ENCODE data around the gene ANTXR2. TPM values are rescaled to one million over a fixed set of nuclear protein-coding genes. Genes with fewer than 3 reads are reported as not detected.

The ANTXR2 gene
- total RNA-seq, 2 experiments from 2014 or later, result 15.3 to 16.7 TPM

- TF ChIP-seq CTCF (IDR thresholded peaks at IDR 0.05), result no peak
- Mint-ChIP-seq H3K4me1 (ENCODE audit: low read depth) (peaks cover 34% of the 10 kb centered on the region), H3K27ac (no peak overlapping the region), H3K27me3 (no peaks in the 10 kb centered on the region), H3K36me3 (ENCODE audit: low read depth) (peaks cover 77% of the 10 kb centered on the region), H3K4me3 (no peak overlapping the region), H3K9me3 (no peaks in the 10 kb centered on the region)
- peaks cover 6% of the 10 kb centered on the region for H3K4me1 ChIP-seq (ENCODE audit: insufficient read depth, low read length)
- ChIA-PET CTCF (interaction anchor here (1.2 kb wide), 1 partner anchor 25 kb away, joined by 3 read pairs; no protein-coding TSS in a partner anchor), POLR2A (interaction anchor here (0.9 kb wide), 1 partner anchor 73 kb away, joined by 4 read pairs; no protein-coding TSS in a partner anchor)
- H3K27me3 ChIP-seq (ENCODE audit: control insufficient read depth in 1 of 2, insufficient read depth in 2 of 2, low read length in 2 of 2), result no peaks in the 10 kb centered on the region
- no peak overlapping the region for H3K4me3 ChIP-seq (ENCODE audit: low read length)
- DNase-seq (no peak), ATAC-seq (ENCODE audit: poor library complexity) (no peak)
- intact Hi-C loops (cut with DNase I, micrococcal nuclease), result no loop called here
- no peaks in the 10 kb centered on the region for H3K9me3 ChIP-seq (ENCODE audit: control insufficient read depth in 1 of 2, insufficient read depth in 1 of 2, low read length in 2 of 2)
- peaks cover 66% of the 10 kb centered on the region for H3K36me3 ChIP-seq (ENCODE audit: insufficient read depth, low read length)
- no peak overlapping the region for H3K27ac ChIP-seq (ENCODE audit: low read depth in 1 of 2, low read length in 2 of 2)
These were observed 19.7 kb downstream of the ANTXR2 start for GRCh38 chr4:80053140-80053910.

- H3K36me3 Mint-ChIP-seq (ENCODE audit: low read depth), result peaks cover 75% of the 10 kb centered on the region
- H3K4me3 Mint-ChIP-seq, result no peak overlapping the region
- H3K4me1 ChIP-seq (ENCODE audit: insufficient read depth, low read length), result no peaks in the 10 kb centered on the region
- H3K9me3 ChIP-seq (ENCODE audit: control insufficient read depth in 1 of 2, insufficient read depth in 1 of 2, low read length in 2 of 2), result no peaks in the 10 kb centered on the region
- POLR2A ChIA-PET, result no interaction called here
- no peak overlapping the region for H3K4me3 ChIP-seq (ENCODE audit: low read length)
- H3K4me1 Mint-ChIP-seq (ENCODE audit: low read depth), result peaks cover 28% of the 10 kb centered on the region
- peaks cover 71% of the 10 kb centered on the region for H3K36me3 ChIP-seq (ENCODE audit: insufficient read depth, low read length)
- CTCF ChIA-PET, result interaction anchor here (1.0 kb wide), 1 partner anchor 60 kb away, joined by 3 read pairs; no protein-coding TSS in a partner anchor
- DNase-seq (no peak), ATAC-seq (ENCODE audit: poor library complexity) (no peak)
- TF ChIP-seq CTCF (IDR thresholded peaks at IDR 0.05), result no peak
- H3K27ac Mint-ChIP-seq, result no peak overlapping the region
- H3K27ac ChIP-seq (ENCODE audit: low read depth in 1 of 2, low read length in 2 of 2), result no peak overlapping the region
- intact Hi-C loops (cut with DNase I, micrococcal nuclease), result no loop called here
- no peaks in the 10 kb centered on the region for H3K27me3 ChIP-seq (ENCODE audit: control insufficient read depth in 1 of 2, insufficient read depth in 2 of 2, low read length in 2 of 2)
- no peaks in the 10 kb centered on the region for H3K27me3 Mint-ChIP-seq
- no peaks in the 10 kb centered on the region for H3K9me3 Mint-ChIP-seq
These were observed 23.1 kb downstream of the ANTXR2 start for GRCh38 chr4:80049813-80050534.

- H3K4me3 Mint-ChIP-seq, result no peak overlapping the region
- Histone ChIP-seq H3K4me3 (ENCODE audit: low read length) (no peak overlapping the region), H3K36me3 (ENCODE audit: insufficient read depth, low read length) (peaks cover 68% of the 10 kb centered on the region), H3K4me1 (ENCODE audit: insufficient read depth, low read length) (no peaks in the 10 kb centered on the region), H3K27ac (ENCODE audit: low read depth in 1 of 2, low read length in 2 of 2) (no peak overlapping the region), H3K9me3 (ENCODE audit: control insufficient read depth in 1 of 2, insufficient read depth in 1 of 2, low read length in 2 of 2) (no peaks in the 10 kb centered on the region), H3K27me3 (ENCODE audit: control insufficient read depth in 1 of 2, insufficient read depth in 2 of 2, low read length in 2 of 2) (no peaks in the 10 kb centered on the region)
- H3K9me3 Mint-ChIP-seq, result no peaks in the 10 kb centered on the region
- ChIA-PET CTCF (interaction anchor here (1.0 kb wide), 1 partner anchor 61 kb away, joined by 3 read pairs; no protein-coding TSS in a partner anchor), POLR2A (no interaction called here)
- TF ChIP-seq CTCF (IDR thresholded peaks at IDR 0.05), result no peak
- H3K36me3 Mint-ChIP-seq (ENCODE audit: low read depth), result peaks cover 72% of the 10 kb centered on the region
- intact Hi-C loops (cut with DNase I, micrococcal nuclease), result no loop called here
- H3K4me1 Mint-ChIP-seq (ENCODE audit: low read depth), result peaks cover 25% of the 10 kb centered on the region
- no peak overlapping the region for H3K27ac Mint-ChIP-seq
- no peaks in the 10 kb centered on the region for H3K27me3 Mint-ChIP-seq
- DNase-seq (no peak), ATAC-seq (ENCODE audit: poor library complexity) (no peak)
These were observed 23.6 kb downstream of the ANTXR2 start for GRCh38 chr4:80049402-80049801.

All from CD4-positive, alpha-beta T cell (primary cell).